GM19351 (cell line): ENCODE measurements around the gene CNOT6L.

Source experiments
- ATAC-seq: cut with Tn5 transposase; IDR thresholded peaks from one replicate; pipeline ENCODE4 v1.9.1; 2021; ENCODE audit warnings: mild to moderate bottlenecking, moderate library complexity; ENCODE audit not compliant: unreplicated experiment

The CNOT6L gene

GRCh38 chr4:77714514-77714913 lies 104.7 kb downstream of the CNOT6L start:
- ATAC-seq: no peak

- no peak for ATAC-seq
These were observed 105.3 kb downstream of the CNOT6L start for GRCh38 chr4:77713884-77714283.

- ATAC-seq: no peak
These were observed 106.5 kb downstream of the CNOT6L start for GRCh38 chr4:77712675-77713074.

- ATAC-seq: peak; percentile 49
These were observed 107.7 kb downstream of the CNOT6L start for GRCh38 chr4:77711469-77711868.

- no peak for ATAC-seq
These were observed 108.5 kb downstream of the CNOT6L start for GRCh38 chr4:77710684-77711083.

GRCh38 chr4:77710059-77710458 lies 109.1 kb downstream of the CNOT6L start:
- ATAC-seq: no peak

- ATAC-seq: no peak
These were observed 112.5 kb downstream of the CNOT6L start for GRCh38 chr4:77706717-77707116.

- no peak for ATAC-seq
These were observed 115.5 kb downstream of the CNOT6L start for GRCh38 chr4:77703666-77704065.

- ATAC-seq: no peak
These were observed 118.0 kb downstream of the CNOT6L start for GRCh38 chr4:77701121-77701520.

- no peak for ATAC-seq
These were observed 119.4 kb downstream of the CNOT6L start for GRCh38 chr4:77699731-77700210.

GRCh38 chr4:77697860-77698590 lies 121.1 kb downstream of the CNOT6L start:
- ATAC-seq: no peak

- no peak for ATAC-seq
These were observed 123.4 kb downstream of the CNOT6L start for GRCh38 chr4:77695774-77696173.

GRCh38 chr4:77692847-77693432 lies 126.2 kb downstream of the CNOT6L start:
- no peak for ATAC-seq

GRCh38 chr4:77681792-77682191 lies 137.4 kb downstream of the CNOT6L start:
- ATAC-seq: no peak

- ATAC-seq: no peak
These were observed 142.3 kb downstream of the CNOT6L start for GRCh38 chr4:77676842-77677241.

GRCh38 chr4:77671051-77671450 lies 148.1 kb downstream of the CNOT6L start:
- ATAC-seq: no peak

- ATAC-seq: no peak
These were observed 149.1 kb downstream of the CNOT6L start for GRCh38 chr4:77669946-77670590.

- ATAC-seq: no peak
These were observed 153.6 kb downstream of the CNOT6L start for GRCh38 chr4:77665381-77666069.
